OCI-LY1 (cell line): ENCODE results near the gene IL1RN.

Experiments used
- H2AFZ ChIP-seq: fragments of 200-600 bp; sonication (generic), shearing (Covaris generic); 2 replicates; pipeline ENCODE4 v1.6.0; 2014; ENCODE audit warnings: antibody characterized with exemption, mild to moderate bottlenecking, low read length
- H3F3A ChIP-seq: fragments of 200-600 bp; sonication (generic), shearing (Covaris generic); 2 replicates; pipeline ENCODE4 v1.6.0; 2014; ENCODE audit warnings: mild to moderate bottlenecking, antibody characterized with exemption, low read length, moderate library complexity; ENCODE audit not compliant: insufficient read depth
- H3K27ac ChIP-seq: fragments of 200-600 bp; sonication (generic); 2 replicates; pipeline ENCODE4 v1.5.1; 2014; ENCODE audit warnings: low read length, mixed run types, mild to moderate bottlenecking, low read depth; ENCODE audit not compliant: poor library complexity, severe bottlenecking
- H3K27me3 ChIP-seq: fragments of 200-600 bp; sonication (generic); 2 replicates; pipeline ENCODE4 v1.6.0; 2014; ENCODE audit warnings: antibody characterized with exemption, mild to moderate bottlenecking, low read length, moderate library complexity; ENCODE audit not compliant: insufficient read depth
- H3K36me3 ChIP-seq: fragments of 200-600 bp; sonication (generic); 2 replicates; pipeline ENCODE4 v1.6.1; 2014; ENCODE audit warnings: mild to moderate bottlenecking, antibody characterized with exemption, low read length, moderate library complexity, mixed read lengths; ENCODE audit not compliant: insufficient read depth
- H3K4me1 ChIP-seq: fragments of 200-600 bp; sonication (generic); 2 replicates; pipeline ENCODE4 v1.5.1; 2014; ENCODE audit warnings: mild to moderate bottlenecking, low read length, moderate library complexity; ENCODE audit not compliant: insufficient read depth, severe bottlenecking
- H3K4me2 ChIP-seq: fragments of 200-600 bp; sonication (generic), shearing (Covaris generic); 2 replicates; pipeline ENCODE4 v1.6.1; 2014; ENCODE audit warnings: low read length
- H3K4me3 ChIP-seq: fragments of 200-600 bp; sonication (generic); 2 replicates; pipeline ENCODE4 v1.5.1; 2014; ENCODE audit warnings: low read length, low read depth, mild to moderate bottlenecking, mixed read lengths; ENCODE audit not compliant: poor library complexity, severe bottlenecking
- H3K79me2 ChIP-seq: fragments of 200-600 bp; shearing (Covaris generic); 2 replicates; pipeline ENCODE4 v1.6.1; 2016; ENCODE audit warnings: mixed run types, low read length, mixed read lengths; ENCODE audit not compliant: insufficient read depth
- H3K9ac ChIP-seq: fragments of 200-600 bp; sonication (generic), shearing (Covaris generic); 2 replicates; pipeline ENCODE4 v1.6.1; 2014; ENCODE audit warnings: mild to moderate bottlenecking, low read length, mixed read lengths
- H3K9me2 ChIP-seq: fragments of 200-600 bp; sonication (generic), shearing (Covaris generic); 2 replicates; pipeline ENCODE4 v1.6.1; 2014; ENCODE audit warnings: low read depth, mild to moderate bottlenecking, low read length, mixed read lengths
- H3K9me3 ChIP-seq: fragments of 200-600 bp; shearing (Covaris generic); 2 replicates; pipeline ENCODE4 v1.6.1; 2014; ENCODE audit warnings: low read length, mixed read lengths
- H4K20me1 ChIP-seq: fragments of 200-600 bp; sonication (generic), shearing (Covaris generic); 2 replicates; pipeline ENCODE4 v1.6.0; 2016; ENCODE audit warnings: mild to moderate bottlenecking, low read length; ENCODE audit not compliant: insufficient read depth
- EZH2 ChIP-seq: fragments of 200-600 bp; sonication (generic), shearing (Covaris generic); IDR thresholded peaks from 2 replicates; pipeline ENCODE4 v1.8.0; 2017; ENCODE audit warnings: borderline replicate concordance, mixed run types, mild to moderate bottlenecking, antibody characterized with exemption, low read length, moderate library complexity, mixed read lengths
- TF ChIP-seq, protein P1 (sequence below): fragments of 200-600 bp; sonication (generic), shearing (Covaris generic); IDR thresholded peaks from 2 replicates; pipeline ENCODE4 v1.5.1; 2017; ENCODE audit warnings: mild to moderate bottlenecking, antibody characterized with exemption, low read length, moderate library complexity, mixed read lengths

The IL1RN gene

DNA sequence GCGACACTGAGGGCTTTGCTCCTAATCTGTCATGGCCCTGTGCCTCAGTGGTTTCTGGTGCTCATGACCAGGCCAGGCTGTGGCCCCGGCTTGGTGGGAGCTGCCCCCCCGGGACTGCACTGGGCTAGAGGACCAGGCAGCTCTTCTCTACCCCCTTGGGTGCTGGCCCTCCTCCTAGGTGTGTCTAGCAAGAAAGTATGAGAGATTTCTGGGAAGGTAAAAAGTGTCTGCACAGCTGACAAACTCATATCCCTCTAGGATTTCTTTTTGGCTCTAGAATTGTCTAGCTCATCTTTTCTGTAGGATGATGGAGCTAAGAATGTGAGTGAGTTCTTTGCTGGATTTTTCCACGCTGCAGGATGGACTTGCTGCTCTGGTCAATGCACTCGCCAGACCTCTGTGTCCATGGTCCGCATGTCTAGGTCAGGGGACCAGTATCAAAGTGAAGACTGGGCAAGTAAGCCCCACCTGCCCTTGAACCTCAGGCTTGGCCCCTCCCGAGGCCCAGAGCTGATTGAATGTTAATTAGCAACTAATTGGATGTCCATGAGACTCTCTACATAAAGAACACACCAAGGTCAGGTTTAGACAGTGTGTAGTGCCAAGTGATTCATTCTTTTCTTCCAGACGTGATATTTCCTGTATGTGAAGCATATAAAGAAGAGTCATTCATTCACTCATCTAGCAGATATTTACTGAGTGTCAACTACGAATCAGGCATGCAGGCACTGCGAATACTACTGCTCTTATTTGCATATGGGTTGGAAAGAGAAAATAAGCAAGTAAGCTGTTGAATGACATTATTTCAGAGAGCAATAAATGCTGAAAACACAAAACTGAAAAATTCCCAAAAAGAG lies 30.7 kb downstream of the IL1RN start:
- Histone ChIP-seq H3K9me2 (no peaks in the 10 kb centered on the region), H3K4me2 (peak overlapping the region; percentile 34; the same call in 1 of the 2 replicates), H3K36me3 (no peaks in the 10 kb centered on the region), H3K9me3 (no peaks in the 10 kb centered on the region), H3K79me2 (no peaks in the 10 kb centered on the region), H3K27me3 (peaks cover 6% of the 10 kb centered on the region; the same call in 1 of the 2 replicates), H3K27ac (no peak overlapping the region), H3K4me3 (peak overlapping the region; percentile 45), H3F3A (no peaks in the 10 kb centered on the region), H4K20me1 (no peaks in the 10 kb centered on the region), H2AFZ (no peak overlapping the region), H3K4me1 (no peaks in the 10 kb centered on the region), H3K9ac (no peak overlapping the region)
- TF ChIP-seq EZH2 = no peak
- TF ChIP-seq, protein P1, sequence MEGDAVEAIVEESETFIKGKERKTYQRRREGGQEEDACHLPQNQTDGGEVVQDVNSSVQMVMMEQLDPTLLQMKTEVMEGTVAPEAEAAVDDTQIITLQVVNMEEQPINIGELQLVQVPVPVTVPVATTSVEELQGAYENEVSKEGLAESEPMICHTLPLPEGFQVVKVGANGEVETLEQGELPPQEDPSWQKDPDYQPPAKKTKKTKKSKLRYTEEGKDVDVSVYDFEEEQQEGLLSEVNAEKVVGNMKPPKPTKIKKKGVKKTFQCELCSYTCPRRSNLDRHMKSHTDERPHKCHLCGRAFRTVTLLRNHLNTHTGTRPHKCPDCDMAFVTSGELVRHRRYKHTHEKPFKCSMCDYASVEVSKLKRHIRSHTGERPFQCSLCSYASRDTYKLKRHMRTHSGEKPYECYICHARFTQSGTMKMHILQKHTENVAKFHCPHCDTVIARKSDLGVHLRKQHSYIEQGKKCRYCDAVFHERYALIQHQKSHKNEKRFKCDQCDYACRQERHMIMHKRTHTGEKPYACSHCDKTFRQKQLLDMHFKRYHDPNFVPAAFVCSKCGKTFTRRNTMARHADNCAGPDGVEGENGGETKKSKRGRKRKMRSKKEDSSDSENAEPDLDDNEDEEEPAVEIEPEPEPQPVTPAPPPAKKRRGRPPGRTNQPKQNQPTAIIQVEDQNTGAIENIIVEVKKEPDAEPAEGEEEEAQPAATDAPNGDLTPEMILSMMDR = no peak

- no peak overlapping the region for H3K27ac ChIP-seq
- H3K9me3 ChIP-seq = no peaks in the 10 kb centered on the region
- H3F3A ChIP-seq = no peaks in the 10 kb centered on the region
- no peaks in the 10 kb centered on the region for H4K20me1 ChIP-seq
- no peaks in the 10 kb centered on the region for H3K36me3 ChIP-seq
- TF ChIP-seq, protein P1 = no peak
- no peak for TF ChIP-seq EZH2
- no peaks in the 10 kb centered on the region for H3K4me1 ChIP-seq
- H3K4me3 ChIP-seq = no peak overlapping the region
- H3K4me2 ChIP-seq = no peak overlapping the region
- H3K9me2 ChIP-seq = no peaks in the 10 kb centered on the region
- H3K27me3 ChIP-seq = peaks cover 6% of the 10 kb centered on the region; the same call in 1 of the 2 replicates
- no peak overlapping the region for H3K9ac ChIP-seq
- H3K79me2 ChIP-seq = no peaks in the 10 kb centered on the region
- no peak overlapping the region for H2AFZ ChIP-seq
These were observed 31.6 kb downstream of the IL1RN start for GRCh38 chr2:113158884-113159553.

DNA sequence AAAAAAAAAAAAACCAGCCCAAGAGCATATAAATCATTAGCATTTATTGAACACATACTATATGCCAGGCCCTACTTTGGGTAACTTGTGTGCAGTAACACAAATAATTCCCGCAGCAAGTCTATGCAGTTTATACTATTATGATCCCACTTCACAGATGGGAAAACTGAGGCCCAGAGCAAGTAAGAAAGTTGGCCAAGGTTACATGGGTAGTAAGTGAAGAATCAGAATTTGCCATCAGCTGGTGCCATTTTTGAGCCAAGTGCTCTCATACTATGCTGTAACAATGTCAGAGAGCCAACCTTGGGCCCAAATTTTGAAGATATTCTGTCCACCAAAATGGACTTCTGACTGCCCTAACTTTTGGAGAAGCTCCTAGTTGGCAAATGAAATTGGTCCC lies 32.9 kb downstream of the IL1RN start:
- Histone ChIP-seq H3K27me3 (peaks cover 6% of the 10 kb centered on the region; the same call in 1 of the 2 replicates), H3K79me2 (no peaks in the 10 kb centered on the region), H3F3A (no peaks in the 10 kb centered on the region), H3K4me2 (no peak overlapping the region), H3K36me3 (no peaks in the 10 kb centered on the region), H3K4me1 (peaks cover 2% of the 10 kb centered on the region), H3K4me3 (no peak overlapping the region), H2AFZ (no peak overlapping the region), H3K9ac (no peak overlapping the region), H3K9me2 (no peaks in the 10 kb centered on the region), H3K9me3 (no peaks in the 10 kb centered on the region), H4K20me1 (no peaks in the 10 kb centered on the region), H3K27ac (no peak overlapping the region)
- TF ChIP-seq, protein P1 = no peak
- TF ChIP-seq EZH2 = no peak
